HG02759 (cell line): ENCODE results near the gene SLC48A1.

ENCODE experiments used
- ATAC-seq: cut with Tn5 transposase; IDR thresholded peaks from one replicate; pipeline ENCODE4 v1.9.1; 2021; ENCODE audit warnings: mild to moderate bottlenecking, moderate library complexity; ENCODE audit not compliant: unreplicated experiment

Gene SLC48A1

DNA sequence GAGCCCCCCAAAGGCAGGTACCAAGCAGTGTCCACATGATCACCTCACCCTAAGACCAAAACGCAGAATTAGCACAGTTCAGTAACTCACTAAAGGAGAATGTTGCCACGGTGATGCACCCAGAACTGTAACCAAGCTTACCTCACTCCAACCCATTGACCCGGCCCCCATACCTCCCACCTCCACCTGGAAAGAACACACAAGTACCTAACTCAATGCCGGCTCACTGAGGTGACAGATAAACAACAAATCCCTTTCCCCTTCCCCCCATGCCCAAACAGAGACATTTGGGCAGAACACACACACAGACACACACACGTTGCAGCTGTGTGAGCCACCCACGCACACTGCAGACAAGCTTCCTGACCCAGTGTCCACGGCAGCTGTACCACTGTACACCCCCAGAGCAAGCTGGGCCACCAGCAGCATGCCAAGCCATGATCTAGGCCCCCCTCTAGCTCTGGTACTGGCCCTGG, 15.6 kb upstream of the SLC48A1 start:
- ATAC-seq = no peak

DNA sequence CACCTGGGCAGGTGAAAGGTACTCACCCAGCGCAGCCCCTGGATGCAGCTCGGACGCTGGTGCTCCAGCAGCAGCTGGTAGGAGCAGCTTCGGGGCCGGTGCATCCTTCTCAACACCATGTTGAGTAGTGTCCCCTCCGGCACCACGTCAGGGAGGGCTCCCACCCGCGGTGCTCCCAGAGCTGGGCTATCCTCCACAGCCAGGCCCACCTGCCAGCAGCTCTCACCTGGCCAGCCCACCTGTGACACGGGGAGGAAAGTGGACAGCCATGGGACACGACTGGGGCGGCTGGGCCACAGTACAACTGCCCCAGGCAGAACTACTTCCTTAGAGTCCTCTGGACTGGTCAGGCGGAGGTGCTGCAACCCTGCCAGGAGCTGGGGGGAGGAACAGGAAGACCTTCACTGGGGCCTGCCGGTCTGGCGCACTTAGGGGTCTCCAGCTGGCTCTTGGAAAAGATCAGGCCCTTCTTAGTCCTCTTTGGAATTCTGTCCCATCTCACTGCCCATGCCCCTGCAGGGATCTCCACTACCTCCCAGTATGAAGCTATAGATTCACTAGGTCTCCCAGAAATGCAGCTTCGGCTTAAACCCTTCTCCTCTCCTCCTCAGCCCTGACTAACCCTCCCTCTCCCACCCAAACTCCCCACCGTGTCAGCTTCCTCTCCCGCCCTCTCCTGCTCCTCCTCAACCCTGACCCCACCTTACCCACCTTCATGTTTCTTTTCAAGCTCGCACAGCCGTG, 15.0 kb upstream of the SLC48A1 start:
- ATAC-seq = no peak

DNA sequence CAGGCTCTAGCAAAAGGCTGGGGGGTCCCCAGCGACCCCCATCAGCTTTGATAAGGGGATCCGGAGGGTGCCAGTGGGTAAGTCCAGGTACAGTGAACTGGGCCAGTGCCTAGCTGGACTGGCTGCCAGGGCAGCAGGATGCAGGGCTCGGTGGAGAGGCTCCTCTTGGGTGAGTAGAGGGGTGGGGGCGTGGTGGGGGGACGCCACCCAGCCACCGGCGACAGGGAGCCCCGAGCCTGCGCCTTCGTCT, 14.5 kb upstream of the SLC48A1 start:
- ATAC-seq = no peak

DNA sequence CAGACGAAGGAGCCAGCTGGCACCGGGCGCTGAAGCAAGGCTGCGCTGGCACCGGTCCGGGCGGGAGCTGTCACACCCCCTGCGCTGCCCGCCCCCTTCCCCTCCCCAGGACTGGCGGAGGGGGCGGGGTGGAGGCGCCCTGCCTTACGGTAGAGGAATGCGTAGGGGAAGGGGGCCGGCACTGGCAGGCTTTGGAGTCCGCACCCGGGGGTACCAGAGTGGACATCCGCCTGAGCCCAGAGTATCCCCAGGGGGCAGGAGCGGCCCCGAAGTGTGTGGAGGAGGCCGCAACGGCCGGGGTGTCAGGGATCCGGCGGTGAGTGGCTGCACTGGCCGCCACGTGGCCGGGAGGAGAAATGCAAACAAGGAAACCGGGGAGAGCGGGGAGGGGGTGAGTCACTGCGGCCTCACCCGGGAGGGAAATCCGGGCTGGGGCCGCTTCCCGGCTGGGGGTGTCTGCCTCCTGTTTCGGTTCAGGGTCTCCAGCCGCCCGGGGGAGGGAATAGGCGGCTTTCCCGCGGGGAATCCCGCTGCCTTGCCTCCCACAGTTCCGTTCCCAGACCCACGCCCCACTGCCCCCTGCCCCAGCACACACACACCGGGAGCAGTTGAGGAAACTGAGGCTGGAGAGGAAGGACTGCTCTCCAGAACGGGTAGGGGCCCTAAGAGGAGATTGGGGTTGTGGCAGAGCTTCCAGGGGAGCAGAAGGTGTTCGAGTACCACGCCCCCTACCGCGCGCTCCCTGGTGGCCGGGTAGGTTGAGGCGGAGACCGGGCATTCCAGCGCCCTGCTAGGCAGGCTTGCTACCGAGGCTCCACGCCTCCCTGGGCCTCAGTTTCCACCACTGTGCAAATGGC, 14.0 kb upstream of the SLC48A1 start, which contains the start of gene RAPGEF3:
Gene RAPGEF3, minus strand, starts transcription at position 47 of the 857 bp plus-strand sequence. CDS start 324 bp downstream, outside the sequence.
- peak; percentile 59 for ATAC-seq

DNA sequence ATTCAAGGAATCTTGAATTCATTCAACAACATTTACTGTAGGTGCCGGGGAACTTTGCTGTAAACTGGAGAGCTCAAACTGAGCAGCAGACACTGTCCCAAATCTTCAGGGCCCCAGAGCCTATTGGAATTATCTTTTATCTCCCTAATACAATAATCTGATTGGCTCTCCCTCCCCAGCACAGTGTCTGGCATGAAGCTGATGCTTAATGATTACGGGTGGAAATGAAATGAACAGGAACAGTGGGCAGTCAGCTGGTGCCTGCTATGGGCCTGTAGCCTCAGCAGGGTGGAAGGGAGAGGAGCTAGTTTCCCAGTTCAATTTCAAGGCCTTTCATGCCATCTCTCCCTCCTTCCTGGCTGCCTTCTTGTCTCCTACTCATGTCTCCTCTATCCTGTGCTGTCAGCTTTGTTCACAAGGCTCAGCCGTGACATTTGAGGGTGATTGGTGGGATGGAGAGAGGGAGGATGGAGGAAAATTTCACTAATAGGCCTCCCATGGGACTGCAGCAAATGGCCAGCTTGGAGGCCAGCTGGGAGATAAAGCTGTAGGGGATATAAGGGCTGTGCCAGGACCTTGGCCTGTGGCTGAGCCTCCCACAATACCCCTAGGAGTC, 10.1 kb upstream of the SLC48A1 start:
- no peak for ATAC-seq

DNA sequence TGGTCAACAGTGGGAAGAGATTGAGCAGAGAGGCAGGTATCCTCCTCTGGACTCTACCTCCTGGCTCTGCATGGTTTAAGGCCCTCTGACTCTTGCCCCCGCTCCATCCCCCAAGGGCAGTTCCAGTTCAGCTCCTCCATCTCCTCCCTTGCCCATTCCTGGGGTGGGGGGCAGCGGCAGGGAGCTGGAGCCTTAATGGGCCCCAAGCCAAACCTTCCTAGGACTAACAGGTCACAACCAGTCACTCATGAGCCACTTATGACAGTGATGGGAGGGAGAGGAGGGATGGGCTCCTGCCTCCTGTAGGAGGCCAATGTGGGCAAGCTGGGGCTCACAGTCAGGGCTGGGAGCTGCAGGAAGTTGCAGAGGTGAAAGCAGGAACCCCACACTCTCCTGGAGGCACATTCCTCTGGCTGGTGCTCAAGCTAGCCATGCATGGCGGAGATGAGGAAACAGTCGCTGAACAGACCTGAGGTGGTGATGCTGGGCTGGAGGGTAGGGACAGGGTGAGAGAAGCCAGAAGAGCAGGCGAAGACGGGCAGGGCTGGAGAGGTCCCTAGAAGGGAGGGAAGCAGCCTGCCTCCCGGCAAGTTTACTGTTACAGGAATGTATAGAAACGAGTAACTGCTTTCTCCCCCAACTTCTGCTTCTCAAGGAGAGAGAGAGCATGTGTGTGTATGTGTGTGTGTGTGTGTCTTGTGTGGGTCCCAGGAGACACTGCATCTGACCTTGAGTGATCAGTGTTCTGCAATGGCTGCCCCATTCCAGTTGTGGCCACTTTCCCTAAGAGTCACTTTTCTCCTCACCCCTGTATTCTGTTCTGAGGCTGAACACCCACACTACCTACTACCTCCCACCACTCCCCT, 9.3 kb upstream of the SLC48A1 start:
- ATAC-seq = no peak

DNA sequence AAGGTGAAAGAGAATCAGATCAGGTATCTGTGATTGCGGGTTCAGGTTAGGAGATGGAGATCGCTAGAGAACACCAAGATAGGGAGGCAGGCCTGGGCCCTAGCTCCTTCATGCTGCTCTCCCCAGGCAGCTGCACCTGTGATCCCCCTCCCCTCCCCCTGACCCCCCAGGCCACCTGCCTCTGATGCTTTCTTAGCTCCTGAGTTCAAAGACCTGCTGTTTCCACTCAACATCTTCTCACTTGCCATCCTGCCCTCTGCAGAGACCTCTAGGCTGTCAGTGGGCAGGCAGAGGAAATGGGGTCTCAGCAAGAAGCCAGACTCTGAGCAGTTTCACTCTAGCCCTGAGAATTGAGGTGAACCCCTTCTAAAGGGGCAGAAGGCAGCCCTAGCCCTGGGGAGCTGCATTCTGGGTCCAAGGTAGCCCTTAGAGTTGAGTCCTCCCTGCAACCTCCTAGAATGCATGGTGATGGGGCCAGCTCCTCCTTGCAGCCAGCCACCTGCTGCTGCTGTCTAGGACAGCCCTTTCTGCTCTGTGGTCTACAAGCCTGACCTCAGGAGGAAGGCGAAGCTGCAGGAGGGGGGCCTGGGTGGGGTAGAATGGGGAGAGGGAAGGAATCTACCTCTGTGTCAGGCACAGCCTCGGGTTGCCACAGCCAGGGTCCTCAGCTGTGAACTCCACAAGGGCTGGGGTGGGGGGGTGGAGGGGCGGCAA, 6.4 kb upstream of the SLC48A1 start:
- ATAC-seq = peak; percentile 15

DNA sequence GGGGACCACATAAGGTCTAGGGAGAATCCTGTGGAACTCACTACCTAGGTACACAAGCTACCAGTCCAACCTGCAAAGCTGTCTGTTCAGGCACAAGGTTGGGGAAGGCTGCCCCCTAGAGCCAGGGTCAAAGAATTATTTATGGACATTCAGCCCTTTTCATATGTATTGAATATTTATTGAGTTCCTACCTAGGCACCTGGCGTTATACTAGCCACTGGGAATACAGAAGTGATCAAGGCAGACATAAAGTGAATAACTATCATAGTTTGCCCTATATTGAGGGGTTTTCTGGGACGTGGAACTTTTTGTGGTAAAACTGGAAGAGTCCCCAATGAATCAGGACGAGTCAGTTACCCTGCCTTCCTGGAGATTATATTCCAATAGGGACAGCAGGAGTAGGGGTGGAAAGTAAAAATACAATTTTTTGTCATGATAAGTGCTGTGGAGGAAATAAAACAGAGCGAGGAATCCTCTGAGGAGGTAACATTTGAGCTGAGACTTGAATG, 5.8 kb upstream of the SLC48A1 start:
- ATAC-seq = peak; percentile 57

- ATAC-seq = no peak
Measured at GRCh38 chr12:47768323-47768811, 4.7 kb upstream of the SLC48A1 start.

- no peak for ATAC-seq
Measured at GRCh38 chr12:47769234-47770085, 3.6 kb upstream of the SLC48A1 start.

GRCh38 chr12:47770086-47770726, 2.8 kb upstream of the SLC48A1 start:
- ATAC-seq = no peak

- no peak for ATAC-seq
Measured at GRCh38 chr12:47771304-47771703, 1.7 kb upstream of the SLC48A1 start.

- no peak for ATAC-seq
Measured at GRCh38 chr12:47772094-47772660, 861 bp upstream of the SLC48A1 start.

GRCh38 chr12:47772738-47773061, 338 bp upstream of the SLC48A1 start:
- ATAC-seq = no peak

GRCh38 chr12:47773858-47774580, 981 bp downstream of the SLC48A1 start:
- ATAC-seq = no peak

DNA sequence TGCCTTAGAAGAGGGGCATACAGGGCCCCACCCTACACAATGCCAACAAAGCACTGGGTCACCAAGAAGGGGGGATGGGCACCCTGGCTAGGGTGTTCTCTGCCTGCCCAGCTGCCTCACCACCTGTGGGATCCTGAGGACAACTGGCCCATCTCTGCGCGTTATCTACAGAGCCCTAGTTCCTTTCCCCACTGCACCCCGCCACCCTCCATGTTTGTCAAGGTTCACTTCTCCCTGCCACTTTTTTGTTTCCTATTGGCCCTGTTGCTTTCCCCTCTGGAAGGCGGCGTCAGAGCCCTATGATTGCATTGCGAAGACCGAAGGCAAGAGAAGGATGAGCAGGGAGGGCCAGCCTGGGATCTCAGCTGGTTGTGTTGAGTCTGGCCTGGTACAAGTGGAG, 1.6 kb downstream of the SLC48A1 start:
- ATAC-seq = no peak

DNA sequence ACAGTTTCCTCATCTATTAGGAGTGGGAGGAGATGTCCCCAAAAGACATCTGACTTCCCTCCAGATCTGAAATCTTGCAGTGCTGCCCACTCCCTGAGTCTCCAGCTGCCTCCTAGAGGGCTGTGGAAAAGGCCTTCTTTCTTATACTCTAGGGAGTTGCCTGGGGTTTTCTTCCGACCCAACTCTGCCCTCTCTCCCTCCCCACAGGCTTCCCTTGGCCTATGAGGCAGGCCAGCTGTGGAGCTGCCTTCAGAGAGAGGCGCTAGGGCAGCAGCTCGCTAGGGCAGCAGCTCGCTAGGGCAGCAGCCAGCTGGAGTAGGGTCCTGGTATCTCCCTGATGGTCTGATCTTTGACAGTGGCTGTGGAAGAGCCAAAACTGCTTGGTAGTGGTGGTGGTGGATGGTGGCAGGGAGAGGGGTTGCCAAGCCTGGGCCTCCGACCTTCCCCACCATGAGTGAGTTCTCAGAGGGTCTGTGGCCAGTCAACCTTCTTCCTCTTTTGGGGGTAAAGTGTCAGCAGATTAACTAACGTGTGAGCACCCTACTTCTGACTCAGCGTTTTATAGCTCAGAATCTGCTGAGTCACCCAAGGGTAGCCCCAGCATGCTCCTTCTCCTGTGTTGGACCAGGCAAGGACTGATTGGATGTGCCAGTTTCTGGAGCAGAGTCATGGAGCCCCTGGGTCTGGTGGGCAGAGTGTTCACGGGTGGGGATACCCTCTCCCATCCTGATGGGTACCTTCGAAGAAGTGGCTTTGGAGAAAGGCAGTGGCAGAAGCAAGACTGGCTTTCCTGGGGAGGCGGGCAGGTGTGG, 2.3 kb downstream of the SLC48A1 start:
- ATAC-seq = no peak
